ENCODE results near the gene PSME1.

GRCh38 chr14:24187539-24187915 is 51.5 kb downstream of the PSME1 start:
- TF ChIP-seq POLR2A (IDR thresholded peaks at IDR 0.05) (no peak), CTCF (IDR thresholded peaks at IDR 0.05) (no peak)
